GM19372 (cell line): ENCODE data around the gene ZNF611.
A peak's percentile ranks its signal among the peaks of the same experiment; 100 is the strongest.
"Not testable (repeated sequence)": the region's sequence is repeated elsewhere in the genome, so short reads cannot be mapped to it uniquely, and the experiment has no call there.

Experiments used
- ATAC-seq: cut with Tn5 transposase; IDR thresholded peaks from one replicate; pipeline ENCODE4 v1.9.1; 2021; ENCODE audit warnings: mild to moderate bottlenecking, low read depth, moderate library complexity; ENCODE audit not compliant: unreplicated experiment

Gene ZNF611

GRCh38 chr19:52734893-52735661 lies at the start of gene ZNF611:
Gene ZNF611 (minus strand): TSS chr19:52735044. CDS start chr19:52715894, 19,150 bp downstream.
- ATAC-seq: peak; percentile 77

DNA sequence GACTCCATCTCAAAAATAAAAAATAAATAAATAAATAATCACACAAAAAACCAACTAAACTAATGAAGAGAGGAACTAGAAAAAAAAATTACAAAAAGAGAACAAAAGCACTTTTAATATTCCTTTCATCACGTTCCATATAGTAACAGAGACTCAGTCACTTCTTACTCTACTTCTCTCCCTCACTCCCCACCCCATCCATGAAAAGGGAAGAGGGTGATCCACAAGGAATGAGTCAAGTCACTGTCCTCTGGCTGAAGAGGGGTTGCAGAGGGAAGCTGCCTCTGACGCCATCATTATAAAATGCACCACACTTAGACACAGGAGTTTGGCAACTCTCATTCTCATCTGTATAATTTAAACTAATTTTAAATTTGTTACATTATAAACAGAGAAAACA lies 48.0 kb upstream of the ZNF611 start:
- ATAC-seq: not testable (repeated sequence)

- ATAC-seq: no peak
Observed at GRCh38 chr19:52778811-52779210, 44.0 kb upstream of the ZNF611 start.

- not testable (repeated sequence) for ATAC-seq
Observed at GRCh38 chr19:52756447-52756846, 21.6 kb upstream of the ZNF611 start.

DNA sequence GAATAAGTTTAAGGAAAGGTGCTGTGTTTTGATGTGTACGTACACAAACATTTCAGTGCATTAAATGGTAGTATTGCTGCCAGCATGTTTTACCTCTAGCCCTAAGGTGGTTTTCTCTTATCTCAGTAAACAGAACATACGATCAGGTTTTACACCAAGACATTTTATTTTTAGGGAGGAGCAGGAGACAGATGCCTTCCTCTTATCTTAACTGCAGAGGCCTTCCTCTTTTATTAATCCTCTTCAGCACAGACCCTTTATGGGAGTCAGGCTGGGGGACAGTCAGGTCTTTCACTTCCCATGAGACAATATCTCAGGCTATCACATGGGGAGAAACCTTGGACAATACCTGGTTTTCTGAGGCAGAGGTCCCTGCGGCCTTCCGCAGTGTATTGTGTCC lies 14.9 kb upstream of the ZNF611 start:
- ATAC-seq: no peak

GRCh38 chr19:52748336-52748950 lies 13.6 kb upstream of the ZNF611 start:
- no peak for ATAC-seq

- not testable (repeated sequence) for ATAC-seq
Observed at GRCh38 chr19:52745919-52746318, 11.1 kb upstream of the ZNF611 start.

DNA sequence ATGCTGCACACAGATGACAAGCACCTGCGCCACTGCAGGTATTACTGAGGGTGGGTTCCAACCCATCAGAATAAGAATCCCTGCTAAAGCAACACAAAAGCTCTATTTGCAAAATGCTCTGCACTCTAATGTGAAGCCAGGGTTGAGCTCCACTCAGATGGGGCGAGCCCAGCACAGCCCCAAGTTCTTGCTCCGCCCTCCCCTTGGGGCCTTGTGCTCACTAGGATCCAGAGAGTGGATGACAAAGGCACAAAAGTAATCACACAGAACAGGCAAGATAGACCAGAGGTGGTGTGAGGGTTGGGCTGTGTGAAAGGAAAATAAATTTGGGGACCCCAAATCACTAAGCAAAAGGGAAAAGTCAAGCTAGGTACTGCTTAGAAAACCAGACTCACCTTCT lies 8.2 kb upstream of the ZNF611 start:
- ATAC-seq: no peak

DNA sequence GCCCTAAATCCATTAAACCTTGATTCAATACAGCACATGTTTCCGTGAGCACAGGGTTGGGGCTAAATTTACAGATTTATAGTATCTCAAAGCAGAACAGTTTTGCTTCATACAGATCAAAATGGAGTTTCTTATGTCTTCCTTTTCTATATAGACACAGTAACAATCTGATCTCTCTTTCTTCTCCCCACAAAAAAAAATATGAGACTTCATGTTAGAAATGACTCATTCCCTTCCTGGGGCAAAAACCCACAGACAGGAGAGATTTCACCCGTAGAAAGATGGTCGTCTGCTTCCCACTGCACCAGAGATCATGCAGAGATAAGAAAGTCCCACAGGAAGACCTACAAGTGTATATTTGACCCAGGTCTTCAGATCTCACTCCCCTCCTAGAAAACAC lies 7.7 kb upstream of the ZNF611 start:
- no peak for ATAC-seq

DNA sequence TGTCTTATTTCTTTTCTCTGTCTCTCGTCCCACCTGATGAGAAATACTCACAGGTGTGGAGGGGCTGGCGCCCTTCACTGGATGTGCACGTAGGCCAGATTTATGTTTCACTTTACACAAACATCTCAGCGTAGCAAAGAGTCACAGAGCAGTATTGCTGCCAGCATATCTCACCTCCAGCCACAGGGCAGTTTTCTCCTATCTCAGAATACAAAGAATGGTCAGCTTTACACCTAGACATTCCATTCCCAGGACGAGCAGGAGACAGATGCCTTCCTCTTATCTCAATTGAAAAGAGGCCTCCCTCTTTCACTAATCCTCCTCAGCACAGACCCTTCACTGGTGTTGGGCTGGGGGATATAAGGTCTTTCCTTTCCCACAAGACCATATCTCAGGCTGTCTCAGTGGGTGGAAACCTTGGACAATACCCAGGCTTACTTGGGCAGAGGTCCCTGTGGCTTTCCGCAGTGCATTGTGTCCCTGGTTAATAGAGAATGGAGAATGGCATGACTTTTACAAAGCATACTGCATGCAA lies 7.2 kb upstream of the ZNF611 start:
- ATAC-seq: no peak

- ATAC-seq: not testable (repeated sequence)
Observed at GRCh38 chr19:52741371-52741770, 6.5 kb upstream of the ZNF611 start.

DNA sequence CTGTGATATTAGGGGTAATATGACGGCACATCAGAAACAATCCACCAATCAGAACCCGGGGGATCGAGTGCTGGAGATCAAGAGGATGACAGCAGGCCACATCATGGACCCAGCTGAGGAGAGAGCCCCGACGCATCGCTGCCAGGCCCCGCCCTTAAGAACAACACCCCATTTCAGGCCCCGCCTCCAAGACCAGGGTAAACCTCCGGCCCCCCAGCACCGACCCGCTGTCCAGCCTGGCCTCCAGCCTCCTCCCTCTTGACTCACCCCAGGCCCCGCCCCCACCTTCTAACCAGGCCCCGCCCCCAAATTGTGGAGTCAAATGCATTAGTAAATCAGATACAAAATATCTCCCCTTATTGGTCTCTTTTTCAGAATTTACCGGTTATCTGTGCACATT lies 4.7 kb upstream of the ZNF611 start:
- ATAC-seq: no peak

DNA sequence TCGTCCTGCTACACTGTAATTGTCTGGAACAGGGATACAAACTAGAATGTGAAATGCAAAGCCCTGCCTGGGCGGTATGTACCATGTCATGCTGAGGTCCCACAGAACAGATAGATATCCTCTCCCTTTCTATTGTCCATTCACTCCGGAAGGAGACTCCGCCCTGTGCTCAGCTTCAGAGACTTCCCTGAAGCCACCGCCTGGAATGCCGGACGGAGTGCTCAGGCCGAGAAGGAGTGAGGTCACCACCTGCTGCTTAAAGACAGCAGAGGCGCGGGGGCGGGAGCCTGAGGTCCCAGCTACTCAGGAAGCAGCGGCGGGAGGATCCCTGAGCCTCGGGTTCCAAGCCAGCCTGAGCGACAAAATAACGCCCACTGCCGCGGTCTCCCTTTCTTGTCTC lies 890 bp upstream of the ZNF611 start:
- no peak for ATAC-seq

GRCh38 chr19:52734331-52734892 lies 432 bp downstream of the ZNF611 start:
- peak; percentile 29 for ATAC-seq

GRCh38 chr19:52726051-52726450 lies 8.8 kb downstream of the ZNF611 start:
- ATAC-seq: not testable (repeated sequence)

DNA sequence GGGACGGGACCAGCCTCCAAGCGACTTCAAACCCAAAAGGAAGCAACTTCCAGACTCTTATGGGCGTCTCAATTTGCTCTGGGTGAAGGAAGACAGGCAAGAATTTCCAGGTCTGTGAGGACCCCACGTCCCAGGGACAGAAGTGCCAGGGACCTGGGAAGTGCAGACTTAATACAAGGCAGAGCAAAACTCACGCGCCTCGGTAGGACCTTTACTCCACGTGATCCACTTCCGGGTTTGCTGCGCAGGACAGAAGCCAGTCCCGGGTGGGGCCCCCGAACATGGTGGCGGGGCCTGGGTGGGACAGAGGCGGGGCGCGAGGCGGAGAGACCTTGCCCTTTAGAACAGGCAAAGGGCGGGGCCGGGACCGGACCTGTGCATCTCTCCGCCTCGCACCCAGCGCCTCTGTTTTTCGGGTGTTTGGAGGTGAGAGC lies 9.3 kb downstream of the ZNF611 start:
- ATAC-seq: no peak

DNA sequence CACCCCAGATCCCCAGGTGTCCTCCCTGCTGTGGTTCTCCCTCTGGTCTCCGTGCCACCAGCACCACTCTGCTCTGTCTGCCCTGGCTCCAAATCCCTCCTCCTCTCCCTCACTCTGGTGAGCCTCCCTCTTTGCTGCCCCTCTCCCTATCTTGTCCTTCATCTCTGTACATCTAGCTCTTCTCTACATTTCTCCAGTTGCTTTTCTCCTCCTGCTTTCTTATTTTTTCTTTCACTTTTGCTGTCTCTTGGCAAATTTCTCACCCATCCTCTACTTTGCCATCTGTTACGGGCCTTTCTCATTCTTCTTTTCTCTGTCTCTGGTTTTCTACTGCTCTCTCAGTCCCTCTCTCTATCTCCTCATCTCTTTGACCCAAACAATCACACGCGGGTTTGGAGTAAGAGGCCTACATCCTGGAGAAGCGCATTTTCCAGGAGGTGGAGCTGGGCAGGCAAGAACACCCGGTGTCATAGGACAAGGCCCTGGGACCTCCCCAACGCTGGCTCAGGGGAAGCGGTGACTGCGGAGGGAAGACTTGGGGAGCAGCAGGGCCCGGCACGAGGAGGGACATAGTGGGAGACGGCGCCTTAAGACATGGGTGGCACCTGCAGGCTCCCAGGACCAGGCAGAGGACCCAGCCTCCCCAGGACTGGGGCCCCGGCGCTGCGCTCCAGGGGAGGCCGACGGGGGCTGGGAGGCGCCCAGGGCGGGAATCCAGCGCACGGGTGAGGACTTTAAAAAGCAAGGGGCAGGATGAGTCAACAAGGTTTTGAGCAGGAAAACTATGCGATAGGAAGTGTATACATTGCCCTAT lies 9.9 kb downstream of the ZNF611 start:
- no peak for ATAC-seq

DNA sequence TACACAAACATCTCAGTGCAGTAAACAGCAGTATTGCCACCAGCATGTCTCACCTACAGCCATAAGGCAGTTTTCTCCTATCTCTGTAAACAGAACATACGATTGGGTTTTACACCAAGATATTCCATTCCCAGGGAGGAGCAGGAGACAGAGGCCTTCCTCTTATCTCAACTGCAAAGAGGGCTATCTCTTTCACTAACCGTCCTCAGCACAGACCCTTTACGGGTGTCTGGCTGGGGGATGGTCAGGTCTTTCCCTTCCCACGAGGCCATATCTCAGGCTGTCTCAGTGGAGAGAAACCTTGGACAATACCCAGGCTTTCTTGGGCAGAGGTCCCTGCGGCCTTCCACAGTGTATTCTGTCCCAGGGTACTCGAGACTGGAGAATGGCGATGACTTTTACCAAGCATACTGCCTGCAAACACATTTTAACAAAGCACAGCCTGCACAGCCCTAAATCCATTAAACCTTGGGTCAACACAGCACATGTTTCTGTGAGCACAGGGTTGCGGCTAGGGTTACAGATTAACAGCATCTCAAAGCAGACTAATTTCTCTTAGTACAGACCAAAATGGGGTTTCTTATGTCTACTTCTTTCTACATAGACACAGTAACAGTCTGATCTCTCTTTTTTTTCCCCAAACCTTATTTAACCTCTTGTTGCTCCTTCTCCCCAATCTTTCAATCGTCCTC lies 10.8 kb downstream of the ZNF611 start:
- ATAC-seq: not testable (repeated sequence)

DNA sequence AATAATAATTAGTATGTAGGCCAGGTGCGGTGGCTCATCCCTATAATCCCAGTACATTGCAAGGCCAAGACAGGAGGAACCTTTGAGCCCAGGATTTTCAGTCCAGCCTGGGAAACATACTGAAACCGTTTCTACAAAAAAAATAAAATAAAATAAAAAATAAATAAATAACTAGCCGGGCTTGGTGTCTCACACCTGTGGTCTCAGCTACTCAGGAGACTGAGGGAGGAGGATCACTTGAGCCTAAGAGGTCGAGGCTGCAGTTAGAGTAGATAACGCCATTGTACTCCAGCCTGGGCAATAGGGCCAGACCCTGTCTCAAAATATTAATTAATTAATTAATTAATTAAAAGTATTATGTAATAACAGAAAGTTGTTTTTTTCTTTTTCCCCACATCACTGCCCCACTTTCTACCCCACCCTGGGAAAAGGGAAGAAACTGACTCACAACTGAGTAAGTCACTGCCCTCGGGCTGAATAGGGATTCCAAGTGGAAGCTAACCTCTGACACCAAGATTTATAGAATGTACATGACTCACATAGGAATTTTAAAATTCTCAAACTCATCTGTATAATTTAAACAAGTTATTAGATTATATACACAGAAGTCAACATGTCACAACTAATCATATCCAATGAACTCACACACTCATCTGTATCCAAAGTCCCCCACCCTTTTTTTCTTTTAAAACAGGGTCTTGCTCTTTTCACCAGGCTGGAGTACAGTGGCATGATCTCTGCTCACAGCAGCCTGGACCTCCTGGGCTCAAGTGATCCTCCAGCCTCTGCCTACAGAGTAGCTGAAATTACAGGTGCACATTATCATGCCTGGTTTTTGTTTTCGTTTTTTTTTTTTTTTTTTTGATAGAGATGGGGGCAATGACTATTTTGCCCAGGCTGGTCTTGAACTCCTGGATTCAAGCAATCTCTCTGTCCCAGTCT lies 12.5 kb downstream of the ZNF611 start:
- ATAC-seq: no peak
